Activated CD8-positive, alpha-beta memory T cell treated with anti-CD3 and anti-CD28 coated beads, Interleukin-2, amount 50 U/mL, for 4 hours (primary cell): ENCODE results near the gene CNPY1.
"Not testable (repeated sequence)": the region's sequence is repeated elsewhere in the genome, so short reads cannot be mapped to it uniquely, and the experiment has no call there.

Source experiments
- DNase-seq: peaks from one replicate; pipeline ENCODE4 v3.0.0-alpha.2; 2020

The CNPY1 gene

GRCh38 chr7:155577509-155577905, 31.1 kb upstream of the CNPY1 start:
- no peak for DNase-seq

GRCh38 chr7:155576900-155577508, 30.6 kb upstream of the CNPY1 start:
- no peak for DNase-seq

GRCh38 chr7:155576416-155576815, 30.1 kb upstream of the CNPY1 start:
- no peak for DNase-seq

DNA sequence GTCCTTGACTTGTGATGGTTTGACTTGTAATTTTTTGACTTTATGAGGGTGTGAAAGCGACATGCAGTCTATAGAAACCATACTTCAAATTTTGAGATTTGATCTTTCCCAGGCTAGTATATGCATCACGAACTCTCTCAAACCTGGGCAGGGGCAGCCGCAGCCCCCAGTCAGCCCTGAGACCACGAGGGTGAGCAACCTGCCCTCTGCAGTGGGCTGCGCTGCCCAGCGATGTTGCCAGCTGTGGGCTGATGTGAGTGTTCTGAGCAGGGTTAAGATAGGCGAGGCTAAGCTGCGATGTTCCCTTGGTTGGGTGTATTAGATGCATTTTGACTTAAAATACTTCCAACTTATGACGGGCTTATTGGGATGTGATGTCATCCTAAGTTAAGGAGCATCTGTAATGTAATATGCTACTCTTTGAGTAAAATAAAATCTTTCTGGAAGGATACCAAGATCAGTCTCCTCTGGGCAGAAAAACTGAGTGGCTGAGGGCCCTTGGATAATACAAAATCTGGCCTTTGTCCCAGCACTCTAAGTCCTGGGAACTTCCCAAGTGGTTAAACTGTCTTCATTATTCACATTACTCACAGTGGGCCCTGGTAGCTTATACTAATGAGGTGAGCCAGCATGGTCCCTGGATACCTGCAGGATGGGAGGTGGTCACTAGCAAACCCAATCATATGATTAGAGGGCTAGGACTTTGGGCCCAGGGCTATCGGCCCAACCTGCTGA, 28.4 kb upstream of the CNPY1 start:
- no peak for DNase-seq

GRCh38 chr7:155571581-155572345, 25.4 kb upstream of the CNPY1 start:
- DNase-seq, result no peak

GRCh38 chr7:155570991-155571390, 24.6 kb upstream of the CNPY1 start:
- DNase-seq, result no peak

DNA sequence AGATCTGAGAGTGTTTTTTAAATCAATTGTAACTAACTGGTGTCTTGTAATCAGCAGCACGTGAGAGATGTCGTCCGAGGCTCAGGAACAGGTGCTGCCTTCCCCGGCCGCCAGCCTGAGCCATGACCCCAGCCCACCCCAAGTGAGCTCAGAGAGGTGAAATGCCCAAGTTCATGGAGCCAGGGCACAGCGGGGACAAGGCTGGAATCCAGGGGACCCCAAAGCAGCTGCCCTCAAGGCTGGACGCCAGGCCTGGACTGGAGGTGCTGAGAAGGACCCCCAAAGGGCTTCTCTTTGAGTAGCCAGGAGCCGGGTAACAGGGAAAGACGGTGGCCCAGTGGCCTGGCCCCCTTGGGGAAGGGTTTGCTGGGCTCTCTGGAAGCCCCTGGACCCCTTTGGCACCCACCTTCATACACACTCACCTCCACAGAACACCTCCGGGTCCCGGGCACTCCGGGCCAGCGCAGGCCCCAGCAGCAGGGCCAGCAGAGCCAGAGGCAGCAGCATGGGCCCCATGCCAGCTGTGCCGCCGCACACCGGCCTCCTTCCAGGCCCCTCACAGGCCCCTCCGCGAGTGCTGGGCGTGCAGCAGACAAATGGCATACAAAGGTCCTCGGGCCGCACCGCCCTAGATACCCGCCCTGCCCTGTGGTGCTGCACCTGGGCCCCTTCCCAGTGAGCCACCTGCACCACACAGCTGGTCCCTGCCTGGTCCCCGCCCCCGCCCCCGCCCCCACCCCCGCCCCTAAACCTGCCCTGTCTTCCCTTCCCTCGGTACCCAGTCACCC, 24.0 kb upstream of the CNPY1 start:
- DNase-seq, result no peak

DNA sequence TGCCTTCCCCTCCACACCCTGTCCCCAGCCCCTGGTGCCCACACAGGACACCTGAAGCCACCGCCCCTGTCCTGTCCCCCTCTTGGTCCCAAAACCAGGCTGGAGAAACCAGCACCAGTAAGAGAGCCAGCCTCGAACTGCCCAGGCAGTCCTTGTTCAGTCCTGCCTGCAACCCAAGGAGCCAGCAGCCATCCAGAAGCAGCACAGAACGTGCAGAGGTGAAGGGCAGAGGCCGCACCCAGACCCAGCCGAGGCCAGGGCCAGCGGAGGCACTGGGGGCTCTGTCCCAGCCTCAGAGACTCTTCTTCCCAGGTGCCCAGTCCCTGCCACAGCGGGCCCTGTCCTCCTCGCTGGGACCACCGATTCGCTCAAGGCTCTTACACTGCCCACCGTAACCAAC, 23.3 kb upstream of the CNPY1 start:
- DNase-seq, result no peak

GRCh38 chr7:155568842-155569494, 22.6 kb upstream of the CNPY1 start:
- no peak for DNase-seq

- DNase-seq, result no peak
Measured at GRCh38 chr7:155568333-155568660, 21.9 kb upstream of the CNPY1 start.

DNA sequence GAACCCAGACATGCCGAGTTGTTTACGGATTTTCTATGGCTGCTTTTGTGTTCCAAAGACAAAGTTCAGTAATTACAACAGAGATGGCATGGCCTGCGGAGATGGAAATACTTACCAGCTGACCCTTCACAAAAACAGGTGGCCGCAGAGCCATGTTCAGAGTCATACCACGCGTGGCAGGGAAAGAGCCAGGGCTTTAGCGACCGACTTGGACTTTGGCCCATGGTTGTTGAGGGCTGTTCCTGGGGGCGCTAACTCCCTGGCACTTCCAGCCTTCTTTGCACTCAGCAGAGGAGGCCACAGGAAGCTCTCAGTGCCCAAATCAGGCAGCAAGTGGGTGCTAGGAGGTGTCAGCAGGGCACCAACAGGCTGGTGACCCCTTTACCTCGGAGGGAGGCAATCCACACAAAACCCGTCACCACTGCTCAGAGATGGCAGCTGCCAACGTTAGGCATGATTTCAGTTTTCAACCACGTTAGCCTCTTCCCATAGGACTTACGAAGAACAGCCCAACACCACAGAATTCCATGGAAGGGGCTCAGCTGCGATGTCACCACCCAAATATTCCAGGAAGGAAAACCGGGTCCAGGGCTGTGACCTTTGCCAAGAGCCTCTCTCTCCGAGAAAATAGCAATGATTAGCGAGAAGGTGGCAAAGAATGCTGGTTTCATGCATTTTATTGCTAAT, 21.4 kb upstream of the CNPY1 start:
- DNase-seq, result no peak

- no peak for DNase-seq
Measured at GRCh38 chr7:155566011-155566836, 19.9 kb upstream of the CNPY1 start.

DNA sequence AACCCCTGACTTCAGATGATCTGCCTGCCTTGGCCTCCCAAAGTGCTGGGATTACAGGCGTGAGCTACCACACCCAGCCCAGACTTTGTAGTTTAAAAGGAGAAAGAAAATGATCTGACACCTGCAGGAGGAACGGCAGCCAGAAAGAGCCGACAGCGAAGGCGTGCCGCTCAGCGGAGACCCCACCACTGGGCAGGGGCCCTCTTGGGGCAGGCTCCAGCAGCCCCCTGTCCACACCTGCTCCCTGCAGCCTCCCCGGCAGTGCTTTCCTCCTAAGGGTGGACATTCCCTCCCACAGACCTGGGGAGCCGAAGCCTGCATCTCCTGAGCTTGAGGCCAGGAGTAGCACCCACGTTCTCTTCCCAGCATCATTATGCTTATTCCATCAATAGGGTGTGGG, 19.2 kb upstream of the CNPY1 start:
- no peak for DNase-seq

- not testable (repeated sequence) for DNase-seq
Measured at GRCh38 chr7:155562976-155563375, 16.6 kb upstream of the CNPY1 start.

DNA sequence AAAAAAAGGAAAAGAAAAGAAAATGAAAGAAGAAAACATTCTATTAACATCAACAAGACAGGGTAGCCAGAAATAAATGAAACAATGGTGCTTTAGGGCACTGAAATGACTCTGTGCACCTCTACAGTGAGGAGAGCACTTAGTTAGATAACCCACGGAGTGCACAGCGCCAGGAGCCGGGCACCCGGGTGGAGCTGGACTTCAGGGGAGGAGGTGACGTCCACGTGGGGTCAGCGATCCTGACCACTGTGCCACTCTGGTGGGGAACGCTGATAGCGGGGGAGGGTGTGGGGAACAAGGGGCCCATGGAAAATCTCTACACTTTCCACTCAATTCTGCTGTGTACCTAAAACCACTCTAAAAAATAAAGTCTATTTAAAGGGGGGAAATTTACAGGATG, 15.7 kb upstream of the CNPY1 start:
- no peak for DNase-seq

DNA sequence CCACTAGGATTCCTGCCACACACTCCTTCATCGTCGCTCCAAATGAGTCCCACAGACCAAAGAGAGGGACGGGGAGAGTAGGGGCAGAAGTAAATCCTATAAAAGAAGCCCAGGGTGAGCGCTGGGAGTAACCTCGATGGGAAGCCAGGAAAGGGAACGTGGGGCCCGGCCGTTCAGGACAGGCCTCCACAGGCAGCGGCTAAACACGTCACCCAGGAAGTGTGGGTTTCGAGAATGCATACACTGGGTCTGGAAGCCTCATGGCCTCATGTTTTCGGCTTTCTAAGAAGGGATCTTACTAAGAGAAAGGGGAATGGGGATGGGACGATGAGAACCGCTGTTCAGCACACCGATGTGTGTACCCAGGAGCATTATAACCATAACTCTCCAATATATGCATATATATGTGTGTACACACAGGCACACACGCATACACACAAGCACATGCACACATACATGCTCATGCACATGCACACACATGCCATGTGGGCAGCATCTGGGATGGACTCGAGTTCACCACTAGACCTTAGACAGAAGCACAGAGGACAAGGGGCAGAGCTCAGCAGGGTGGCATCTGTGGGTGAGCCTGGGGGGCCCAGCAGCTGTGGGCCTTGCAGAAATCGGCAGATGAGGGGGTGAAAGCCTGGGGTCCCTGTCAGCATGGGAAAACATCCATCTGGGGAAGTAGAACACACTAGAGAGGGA, 14.8 kb upstream of the CNPY1 start:
- DNase-seq, result no peak

GRCh38 chr7:155560196-155560885, 14.0 kb upstream of the CNPY1 start:
- no peak for DNase-seq

DNA sequence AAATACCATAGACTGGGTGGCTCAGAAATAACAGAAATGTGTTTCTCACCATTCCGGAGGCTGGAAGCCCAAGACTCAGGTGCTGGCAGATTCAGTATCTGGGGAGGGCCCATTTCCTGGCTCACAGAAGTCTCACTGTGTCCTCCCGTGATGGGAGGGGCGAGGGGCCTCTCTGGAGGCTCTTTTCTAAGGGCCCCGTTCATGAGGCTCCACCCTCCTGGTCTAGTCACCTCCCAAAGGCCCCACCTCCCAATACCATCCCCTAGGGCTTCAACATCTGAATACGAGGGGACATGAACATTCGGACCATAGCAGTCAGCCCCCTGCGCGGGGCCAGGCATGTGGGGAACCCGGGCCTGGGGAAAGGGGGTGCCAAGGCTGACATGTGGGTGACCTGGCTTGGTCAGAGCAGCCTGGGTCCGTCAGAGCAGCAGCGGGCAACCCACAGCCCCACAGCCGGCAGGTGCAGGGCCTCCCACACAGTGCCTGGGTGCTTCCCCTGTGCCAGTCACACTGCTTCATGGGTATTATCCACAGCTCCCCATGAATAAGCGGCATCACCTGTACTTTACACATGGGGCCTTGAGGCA, 13.3 kb upstream of the CNPY1 start:
- DNase-seq, result no peak

DNA sequence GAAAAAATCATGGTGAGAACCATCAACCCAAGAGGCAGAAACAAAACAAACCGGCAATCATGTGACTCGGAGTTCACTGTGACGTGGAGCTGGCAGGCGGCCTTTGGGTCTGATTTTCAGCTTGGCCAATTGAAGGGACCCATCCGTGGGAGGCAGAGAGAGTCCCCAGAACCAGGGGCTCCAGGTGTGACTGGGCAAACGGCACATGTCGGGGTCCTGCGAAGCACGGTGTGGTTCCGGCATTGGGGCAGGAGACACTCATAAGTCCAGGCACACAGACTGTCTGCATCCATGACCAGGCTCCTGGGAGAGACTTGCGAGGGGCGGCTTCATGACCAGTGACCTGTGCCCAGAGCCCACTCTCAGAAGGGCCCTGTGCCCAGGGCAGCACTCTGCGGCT, 12.6 kb upstream of the CNPY1 start:
- DNase-seq, result no peak

DNA sequence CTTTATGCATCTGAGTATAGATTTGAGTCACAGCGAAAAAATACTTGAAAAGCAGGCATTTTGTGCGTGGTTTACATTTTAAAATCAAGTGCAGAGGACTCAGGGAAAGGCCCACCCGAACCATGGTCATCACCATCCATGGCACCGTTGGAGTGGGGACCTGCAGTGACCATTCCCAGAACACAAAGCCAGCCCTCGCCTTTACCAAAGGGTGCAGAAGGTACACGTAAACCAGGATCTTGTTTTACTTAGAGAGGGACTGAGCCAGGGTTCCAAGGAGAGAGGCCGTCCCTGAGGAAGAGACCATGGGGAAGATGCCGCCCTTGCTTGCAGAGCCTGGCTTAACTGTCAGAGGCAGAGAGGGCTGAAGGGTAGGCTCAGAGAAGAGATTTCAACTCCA, 12.0 kb upstream of the CNPY1 start:
- no peak for DNase-seq
